Neural crest cell (in vitro differentiated cells): ENCODE data around the gene SEMA7A. TPM values are rescaled to one million over a fixed set of nuclear protein-coding genes. Genes with fewer than 3 reads are reported as not detected.

ENCODE experiments used
- DNase-seq: peaks from one replicate; pipeline ENCODE4 v3.0.0; 2021; ENCODE audit warnings: low read depth, mixed read lengths, low spot score
- H3K27ac Mint-ChIP-seq: one replicate; pipeline ENCODE4 v1.8.0; 2021; ENCODE audit warnings: mild to moderate bottlenecking, mixed read lengths; ENCODE audit not compliant: unreplicated experiment
- H3K27me3 Mint-ChIP-seq: 2 replicates; pipeline ENCODE4 v1.8.0; 2021; ENCODE audit warnings: low read depth, mild to moderate bottlenecking, mixed read lengths
- H3K36me3 Mint-ChIP-seq: 2 replicates; pipeline ENCODE4 v1.8.0; 2021; ENCODE audit warnings: low read depth, mild to moderate bottlenecking, mixed read lengths
- H3K4me1 Mint-ChIP-seq: 2 replicates; pipeline ENCODE4 v1.8.0; 2021; ENCODE audit warnings: mixed read lengths
- H3K4me3 Mint-ChIP-seq: one replicate; pipeline ENCODE4 v1.8.0; 2021; ENCODE audit warnings: mild to moderate bottlenecking, mixed read lengths
- H3K9me3 Mint-ChIP-seq: 2 replicates; pipeline ENCODE4 v1.8.0; 2021; ENCODE audit warnings: mixed read lengths
- CTCF ChIP-seq: fragments of 200-600 bp; sonication (generic); conservative IDR thresholded peaks from 2 replicates; pipeline ENCODE4 v1.5.0; 2021; ENCODE audit warnings: antibody characterized with exemption, mild to moderate bottlenecking
- total RNA-seq: library from RNA; stranded (reverse); gene quantifications from 2 replicates; pipeline ENCODE4 v1.2.1, GENCODE V29; 2021

SEMA7A gene
- total RNA-seq, 1 donor from 2014 or later: 14.4 TPM

- no peaks in the 10 kb centered on the region for H3K27me3 Mint-ChIP-seq
- H3K27ac Mint-ChIP-seq: no peak overlapping the region
- H3K4me3 Mint-ChIP-seq: no peak overlapping the region
- peaks cover 37% of the 10 kb centered on the region for H3K4me1 Mint-ChIP-seq
- DNase-seq: no peak
- no peak for TF ChIP-seq CTCF
- peaks cover 4% of the 10 kb centered on the region for H3K36me3 Mint-ChIP-seq
- H3K9me3 Mint-ChIP-seq: no peaks in the 10 kb centered on the region
Measured at GRCh38 chr15:74417670-74418069, 16.1 kb downstream of the SEMA7A start.

DNA sequence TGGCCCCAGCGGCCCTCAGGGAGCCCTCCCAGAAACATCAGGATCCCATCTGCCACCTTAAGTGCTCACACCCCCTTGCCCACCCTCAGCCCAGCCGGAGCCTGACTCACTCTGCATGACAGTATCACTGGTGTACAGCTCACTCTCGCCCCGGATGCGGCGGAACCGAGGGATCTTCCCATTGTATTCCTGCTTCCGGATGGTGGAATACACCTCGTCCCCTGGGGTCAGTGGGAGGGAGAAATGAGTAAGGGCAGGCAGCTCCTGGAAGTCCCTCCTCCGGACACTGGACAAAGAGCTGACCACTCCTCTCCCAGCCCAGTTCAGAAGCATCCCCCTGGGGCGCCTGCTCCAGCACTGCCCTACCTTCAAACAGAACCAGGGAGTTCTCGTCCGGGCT is 16.5 kb downstream of the SEMA7A start:
- Mint-ChIP-seq H3K36me3 (peaks cover 4% of the 10 kb centered on the region), H3K27ac (peak overlapping the region; percentile 87)
- no peak for DNase-seq

DNA sequence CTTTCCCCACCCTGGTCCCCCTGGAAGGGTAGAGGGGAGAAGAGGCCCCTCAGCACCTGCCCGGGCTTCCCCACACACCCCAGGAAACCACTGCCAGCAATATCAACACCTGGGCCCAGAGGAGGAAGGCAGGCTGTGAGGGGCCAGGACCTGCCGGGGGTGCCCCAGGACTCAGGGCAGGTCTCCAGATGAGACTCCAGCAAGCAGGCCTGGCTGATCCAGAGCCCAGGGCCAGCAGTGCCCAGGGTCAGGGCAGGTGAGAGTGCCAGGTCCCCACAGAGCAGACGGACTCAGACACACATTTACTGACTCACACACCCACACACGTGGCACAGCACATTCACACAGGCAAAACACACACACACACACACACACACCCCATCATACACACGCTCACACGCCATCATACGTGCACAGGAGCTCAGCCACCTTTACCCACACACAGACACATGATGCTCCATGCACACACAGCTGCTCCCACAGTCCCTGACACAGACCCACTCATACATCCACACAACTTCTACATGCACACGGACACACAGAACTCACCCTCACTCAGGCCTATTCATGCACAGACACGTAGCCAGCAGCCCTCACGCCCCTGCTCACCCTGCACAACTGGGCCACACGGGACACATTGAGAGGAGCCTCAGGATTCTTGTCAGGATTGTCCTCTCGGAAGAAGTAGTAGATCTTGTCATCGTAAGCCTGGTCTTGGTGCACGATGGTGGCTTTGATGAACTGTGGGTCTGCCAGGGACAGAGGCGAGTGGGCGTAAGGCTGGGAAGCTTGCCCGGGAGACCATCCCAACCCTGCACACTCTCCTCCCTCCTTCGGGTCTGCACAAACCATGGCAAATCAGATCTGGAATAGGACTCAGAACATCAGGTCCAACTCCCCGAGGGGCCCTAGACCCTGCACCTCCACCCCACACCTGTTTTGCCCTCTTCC is 17.5 kb downstream of the SEMA7A start:
- DNase-seq: no peak
- Mint-ChIP-seq H3K27ac (peak overlapping the region; percentile 16), H3K4me3 (no peak overlapping the region), H3K36me3 (peaks cover 4% of the 10 kb centered on the region), H3K9me3 (no peaks in the 10 kb centered on the region), H3K4me1 (peaks cover 23% of the 10 kb centered on the region), H3K27me3 (no peaks in the 10 kb centered on the region)
- TF ChIP-seq CTCF: no peak

More for the DNA sequence above, 16.5 kb downstream of the SEMA7A start:
- H3K9me3 Mint-ChIP-seq: no peaks in the 10 kb centered on the region
- peaks cover 33% of the 10 kb centered on the region for H3K4me1 Mint-ChIP-seq
- no peak overlapping the region for H3K4me3 Mint-ChIP-seq
- no peaks in the 10 kb centered on the region for H3K27me3 Mint-ChIP-seq
- no peak for TF ChIP-seq CTCF

DNA sequence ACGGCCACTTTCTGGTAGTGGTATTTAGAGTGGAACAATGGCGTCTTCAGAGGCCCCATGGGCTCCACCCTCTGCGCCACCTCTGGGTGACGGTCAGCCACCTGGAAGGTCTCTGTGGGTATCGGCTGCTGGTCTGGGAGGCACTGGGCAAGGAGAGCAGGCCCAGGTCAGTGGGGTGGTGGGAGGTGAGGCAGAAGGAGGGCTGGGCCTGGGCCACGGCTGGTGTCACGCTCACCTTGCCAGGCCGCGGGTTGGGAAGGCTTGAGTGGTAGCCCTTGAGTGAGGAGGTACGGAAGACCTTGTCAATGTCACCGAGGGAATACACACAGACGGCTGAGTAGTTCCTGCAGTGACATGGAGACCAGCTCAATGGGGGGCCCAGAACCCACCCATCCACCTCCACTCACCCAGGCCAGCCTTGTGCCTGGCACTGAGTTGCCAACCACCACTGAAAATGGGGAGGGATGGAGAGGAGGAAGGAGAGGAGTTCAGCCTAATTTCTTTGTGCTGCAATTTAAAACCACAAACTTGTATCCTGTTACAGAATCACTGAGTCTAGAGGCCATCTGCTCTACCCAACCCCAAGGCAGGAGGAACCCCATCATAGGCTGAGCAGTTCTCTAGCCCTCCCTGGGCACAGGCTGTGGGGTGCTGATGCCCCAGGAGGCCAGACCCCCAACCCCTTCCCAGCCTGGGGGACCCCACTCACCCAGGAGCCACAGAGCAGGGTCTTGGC is 19.0 kb downstream of the SEMA7A start:
- Mint-ChIP-seq H3K36me3 (peaks cover 4% of the 10 kb centered on the region), H3K27me3 (no peaks in the 10 kb centered on the region), H3K9me3 (no peaks in the 10 kb centered on the region), H3K27ac (no peak overlapping the region), H3K4me3 (no peak overlapping the region), H3K4me1 (peaks cover 8% of the 10 kb centered on the region)
- no peak for DNase-seq
- no peak for TF ChIP-seq CTCF

- TF ChIP-seq CTCF: no peak
- Mint-ChIP-seq H3K4me1 (peaks cover 8% of the 10 kb centered on the region), H3K9me3 (no peaks in the 10 kb centered on the region), H3K27ac (peak overlapping the region; percentile 78), H3K4me3 (no peak overlapping the region), H3K27me3 (no peaks in the 10 kb centered on the region), H3K36me3 (peaks cover 4% of the 10 kb centered on the region)
- no peak for DNase-seq
Measured at GRCh38 chr15:74414081-74414580, 19.6 kb downstream of the SEMA7A start.
